ENCODE measurements around the gene PTGES.

PTGES gene

DNA sequence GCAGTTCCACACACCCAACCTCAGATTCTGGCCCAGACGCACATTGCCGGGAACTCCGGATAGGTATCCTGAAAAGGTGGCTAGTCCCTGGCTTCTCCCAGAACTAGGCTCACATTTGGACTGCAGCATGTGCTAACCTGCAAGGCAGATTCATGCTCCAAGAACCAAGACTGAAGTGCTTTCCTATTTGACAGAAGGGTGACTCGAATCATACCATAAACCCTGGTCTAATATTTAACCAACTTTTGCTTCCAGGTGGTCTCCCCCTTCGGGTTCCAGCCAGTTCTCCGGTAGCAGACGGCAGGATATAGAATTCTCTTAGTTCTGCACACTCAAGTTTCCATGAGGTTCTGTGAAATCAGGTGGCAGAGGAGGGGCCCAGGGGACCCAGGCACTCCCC, 7.6 kb downstream of the PTGES start:
- DNase-seq (ENCODE audit: low spot score): no peak

DNA sequence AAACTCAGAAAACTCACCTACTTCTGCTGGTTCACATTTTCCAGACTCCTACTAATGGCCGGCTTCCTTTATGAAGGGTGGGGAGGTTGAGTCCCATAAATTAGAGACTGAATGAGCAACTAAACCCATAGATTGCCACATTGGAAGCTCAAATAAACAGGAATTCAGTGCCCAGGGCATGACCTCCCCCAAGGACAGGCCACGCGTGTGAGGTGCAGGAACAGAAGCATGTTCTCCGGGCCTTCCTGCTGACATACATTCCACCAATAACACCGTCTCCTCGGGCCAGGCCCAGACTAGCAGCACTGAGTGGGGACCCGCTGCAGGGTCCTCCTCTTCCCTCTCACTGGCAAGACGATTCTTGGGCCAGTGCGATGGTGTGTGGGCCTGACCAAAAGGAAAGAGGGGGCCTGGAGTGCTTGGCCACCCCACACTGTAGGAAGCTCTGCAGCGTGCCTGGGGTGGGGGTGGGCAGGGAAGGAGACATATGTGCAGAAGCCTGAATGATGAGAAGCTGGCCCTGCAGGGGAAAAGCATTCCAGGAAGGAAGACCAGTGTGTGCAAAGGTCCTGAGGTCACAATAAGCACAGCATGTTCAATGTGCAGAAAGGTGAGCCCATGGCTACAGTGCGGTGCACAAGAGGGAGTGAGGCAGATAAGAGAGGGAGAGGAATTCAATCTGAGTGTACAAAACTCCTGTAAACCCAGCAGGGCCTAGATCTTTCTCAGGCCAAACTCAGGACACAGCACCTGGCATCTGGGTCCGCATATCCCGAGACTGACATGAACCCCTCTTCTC, 12.0 kb downstream of the PTGES start:
- DNase-seq (ENCODE audit: low spot score): no peak

DNA sequence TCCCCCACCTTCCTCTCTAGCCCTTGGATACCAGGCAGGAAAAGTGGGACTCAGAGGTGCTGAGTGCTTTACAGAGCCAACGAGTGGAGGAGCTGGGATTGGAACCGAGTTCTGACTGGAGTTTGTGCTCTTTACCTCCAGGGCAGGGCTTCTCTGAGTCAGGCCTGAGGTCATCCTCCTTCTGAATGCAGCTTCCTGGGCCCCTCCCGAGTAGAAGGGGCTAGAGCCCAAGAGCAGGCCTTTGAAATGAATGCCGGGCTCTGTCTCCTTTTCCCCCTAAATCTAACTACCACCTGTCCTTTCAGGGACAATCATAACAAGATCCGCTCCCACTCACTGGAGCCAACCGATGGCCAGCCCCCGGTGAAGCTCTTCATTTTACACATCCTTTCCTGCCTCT, 12.7 kb downstream of the PTGES start:
- DNase-seq (ENCODE audit: low spot score): no peak

DNA sequence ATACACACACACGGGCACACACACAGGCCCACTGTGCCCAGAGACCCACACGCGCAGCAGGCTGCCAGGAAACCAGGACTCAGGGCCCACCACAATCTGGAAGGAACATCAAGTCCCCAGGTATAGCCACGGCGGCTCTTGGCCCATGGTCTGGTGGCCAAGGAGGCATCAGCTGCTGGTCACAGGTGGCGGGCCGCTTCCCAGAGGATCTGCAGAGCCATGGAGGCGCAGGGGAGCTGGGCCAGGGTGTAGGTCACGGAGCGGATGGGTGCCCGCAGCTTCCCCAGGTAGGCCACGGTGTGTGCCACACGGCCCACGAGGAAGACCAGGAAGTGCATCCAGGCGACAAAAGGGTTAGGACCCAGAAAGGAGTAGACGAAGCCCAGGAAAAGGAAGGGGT, 13.4 kb downstream of the PTGES start:
- DNase-seq (ENCODE audit: low spot score): no peak

DNA sequence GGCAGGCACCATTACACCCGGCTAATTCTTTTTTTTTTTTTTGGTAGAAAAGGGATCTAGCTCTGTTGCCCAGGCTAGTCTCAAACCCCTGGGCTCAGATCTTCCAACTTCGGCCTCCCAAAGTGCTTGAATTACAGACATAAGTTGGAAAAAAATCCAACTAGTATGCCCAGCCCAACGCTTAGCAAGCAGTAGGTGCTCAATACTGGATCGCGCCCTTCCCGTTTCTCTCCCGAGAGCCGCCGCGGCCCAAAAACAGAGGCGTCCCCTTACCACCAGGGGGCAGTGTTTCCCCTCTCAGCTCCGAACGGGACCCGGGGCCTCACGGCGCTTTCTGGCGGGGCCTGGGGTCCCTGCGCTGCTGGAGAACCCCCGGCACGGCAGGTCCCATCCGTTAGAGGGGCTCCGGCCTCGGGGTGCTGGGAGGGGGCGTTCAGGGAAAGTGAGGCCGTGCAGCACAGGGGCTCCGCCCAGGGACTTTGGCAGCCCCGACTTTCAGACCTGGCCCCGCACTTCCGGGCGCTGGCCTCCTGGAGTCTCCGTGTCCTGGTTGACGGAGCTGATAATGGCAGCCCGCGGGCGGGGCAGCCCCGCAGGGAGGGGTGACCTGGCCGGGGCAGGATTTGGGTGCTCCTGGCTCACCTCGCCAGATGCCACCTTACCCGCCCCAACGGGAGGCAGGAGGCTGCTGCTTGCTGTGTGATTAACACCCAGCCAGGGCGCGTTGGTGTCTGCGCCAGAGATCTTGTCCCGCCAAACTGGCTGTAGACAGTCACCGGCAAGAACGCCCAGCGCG, 15.2 kb downstream of the PTGES start:
- peak; percentile 94 for DNase-seq (ENCODE audit: low spot score)

DNA sequence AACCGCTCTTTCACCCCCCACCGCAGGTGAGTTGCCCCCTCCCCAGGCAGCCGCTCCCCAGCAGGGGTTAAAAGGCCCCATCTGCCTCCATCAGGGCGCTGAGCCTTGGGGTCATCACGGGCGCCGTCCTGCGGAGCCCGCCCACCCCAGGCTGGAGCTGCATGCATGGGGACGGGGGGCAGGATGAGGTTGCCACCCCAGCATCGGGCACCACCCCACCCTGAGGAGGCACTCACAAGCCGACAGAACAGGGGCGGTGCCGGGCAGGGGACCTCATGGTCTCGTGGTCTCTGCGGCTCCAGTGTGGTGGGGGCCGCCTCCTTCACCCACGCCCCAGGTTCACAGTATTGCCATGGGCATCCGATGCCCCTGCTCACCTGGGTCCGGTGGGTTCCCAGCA, 16.5 kb downstream of the PTGES start:
- no peak for DNase-seq (ENCODE audit: low spot score)

DNA sequence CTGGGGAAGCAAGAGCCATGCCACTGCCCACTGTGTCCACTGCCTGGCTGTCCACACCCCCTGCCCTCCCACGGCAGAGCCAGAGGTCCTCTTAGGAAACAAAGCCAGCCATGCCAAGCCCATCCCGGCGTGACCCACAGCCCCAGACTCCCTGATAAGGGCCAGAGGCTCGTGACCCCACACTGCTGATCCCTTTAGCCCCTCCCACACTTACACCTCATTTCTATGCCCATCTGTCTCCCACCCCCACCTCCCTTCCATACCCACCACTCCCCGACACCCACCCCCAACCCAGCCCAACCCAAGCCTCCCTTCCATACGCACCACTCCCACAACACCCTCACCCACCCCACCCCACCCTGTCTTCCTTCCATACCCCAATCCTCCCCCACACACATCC, 17.3 kb downstream of the PTGES start:
- DNase-seq (ENCODE audit: low spot score): no peak

DNA sequence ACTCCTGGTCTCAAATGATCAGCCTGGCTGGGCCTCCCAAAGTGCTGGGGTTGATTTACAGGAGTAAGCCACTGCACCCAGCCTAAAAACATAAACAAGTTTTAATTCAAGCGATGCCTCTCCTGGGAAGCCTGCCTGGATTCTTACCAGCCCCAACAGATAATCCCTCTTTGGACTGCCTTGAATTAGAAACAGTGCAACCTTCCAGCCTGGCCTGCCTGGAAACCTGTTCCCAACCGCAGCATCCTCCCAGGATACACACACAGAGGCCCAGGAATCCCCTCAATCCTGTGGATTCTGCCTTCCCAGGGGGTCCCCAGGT, 19.2 kb downstream of the PTGES start:
- DNase-seq (ENCODE audit: low spot score): no peak

DNA sequence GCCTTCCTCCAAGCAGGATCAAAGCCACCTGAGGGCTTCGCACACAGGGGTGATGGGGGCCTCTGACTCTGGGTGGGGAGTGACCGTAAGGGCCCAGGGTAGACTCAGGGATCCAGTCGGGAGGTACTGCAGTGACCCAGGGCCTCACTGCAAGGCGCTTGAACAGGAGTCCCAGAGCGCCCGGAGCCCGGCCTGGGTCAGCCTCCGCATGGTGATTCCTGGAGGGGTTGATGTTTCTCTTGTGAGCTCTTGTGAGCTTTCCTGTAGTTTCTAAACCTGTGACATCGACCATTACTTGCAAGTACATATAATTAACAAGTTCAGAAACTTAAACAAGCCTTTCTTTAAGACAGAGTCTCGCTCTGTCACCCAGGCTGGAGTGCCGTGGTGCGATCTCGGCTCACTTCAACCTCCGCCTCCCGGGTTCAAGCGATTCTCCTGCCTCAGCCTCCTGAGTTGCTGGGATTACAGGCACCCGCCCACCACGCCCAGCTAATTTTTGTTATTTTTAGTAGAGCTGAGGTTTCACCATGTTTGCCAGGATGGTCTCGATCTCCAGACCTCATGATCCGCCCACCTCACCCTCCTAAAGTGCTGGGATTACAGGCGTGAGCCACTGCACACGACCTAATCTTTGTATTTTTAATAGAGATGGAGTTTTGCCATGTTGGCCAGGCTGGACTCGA, 19.8 kb downstream of the PTGES start:
- no peak for DNase-seq (ENCODE audit: low spot score)

DNA sequence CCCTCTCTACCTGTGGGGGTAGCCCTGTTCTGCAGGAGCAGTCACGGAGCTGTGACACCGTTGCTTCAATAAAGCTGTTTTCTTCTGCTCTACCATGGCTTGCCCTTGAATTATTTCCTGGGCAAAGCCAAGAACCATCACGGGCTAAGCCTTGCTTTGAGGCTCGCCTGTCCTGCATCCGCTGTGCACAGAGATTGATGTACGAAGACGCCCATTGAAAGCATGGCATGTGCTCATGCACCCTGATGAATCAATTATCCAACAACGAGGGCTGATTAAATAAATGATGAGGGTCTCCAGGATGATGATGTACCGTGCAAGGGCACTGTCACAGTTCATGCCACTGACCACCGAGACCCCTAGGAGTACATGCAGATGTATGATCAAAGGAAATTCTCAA, 20.7 kb downstream of the PTGES start:
- no peak for DNase-seq (ENCODE audit: low spot score)

DNA sequence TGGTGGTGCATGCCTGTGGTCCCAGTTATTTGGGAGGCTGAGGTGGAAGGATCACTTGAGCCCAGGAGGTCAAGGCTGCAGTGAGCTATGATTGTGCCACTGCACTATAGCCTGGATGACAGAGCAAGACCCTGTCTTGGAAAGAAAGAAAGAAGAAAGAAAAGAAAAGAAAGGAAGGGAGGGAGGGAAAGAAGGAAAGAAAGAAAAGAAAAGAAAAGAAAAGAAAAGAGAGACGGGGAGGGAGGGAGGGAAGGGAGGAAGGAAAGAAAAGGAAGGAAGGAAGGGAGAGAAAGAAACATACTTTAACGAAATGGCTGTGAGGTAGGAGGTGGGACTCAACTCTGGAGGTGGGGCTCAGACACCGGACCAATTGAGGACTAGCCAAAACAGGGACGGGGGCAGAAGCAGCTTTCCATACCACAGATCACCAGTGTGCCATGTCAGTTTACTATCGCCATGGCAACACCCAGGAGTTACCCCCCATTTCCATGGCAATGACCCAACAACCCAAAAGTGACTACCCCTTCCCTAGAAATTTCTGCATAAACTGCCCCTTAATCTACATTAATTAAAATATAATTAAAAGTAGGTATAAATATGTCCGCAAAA, 21.3 kb downstream of the PTGES start:
- no peak for DNase-seq (ENCODE audit: low spot score)

DNA sequence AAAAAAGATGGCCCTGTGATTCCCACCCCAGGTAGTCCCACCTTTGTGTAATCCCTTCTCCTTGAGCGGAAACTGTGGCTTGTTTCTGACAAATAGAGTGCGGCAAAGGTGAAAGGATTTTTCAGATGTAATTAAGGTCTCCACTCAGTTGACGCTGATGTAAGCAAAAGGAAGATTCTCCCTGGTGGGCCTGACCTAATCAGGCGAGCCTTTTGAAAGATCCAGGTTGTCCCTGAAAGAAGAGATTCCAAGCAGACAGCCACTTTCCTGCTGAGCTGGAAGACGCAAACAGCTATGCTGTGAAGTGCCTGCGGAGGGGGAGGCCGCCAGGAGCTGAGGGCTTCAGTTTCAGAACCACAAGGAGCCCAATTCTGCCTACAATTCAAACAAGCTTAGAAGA, 24.1 kb downstream of the PTGES start:
- DNase-seq (ENCODE audit: low spot score): no peak

DNA sequence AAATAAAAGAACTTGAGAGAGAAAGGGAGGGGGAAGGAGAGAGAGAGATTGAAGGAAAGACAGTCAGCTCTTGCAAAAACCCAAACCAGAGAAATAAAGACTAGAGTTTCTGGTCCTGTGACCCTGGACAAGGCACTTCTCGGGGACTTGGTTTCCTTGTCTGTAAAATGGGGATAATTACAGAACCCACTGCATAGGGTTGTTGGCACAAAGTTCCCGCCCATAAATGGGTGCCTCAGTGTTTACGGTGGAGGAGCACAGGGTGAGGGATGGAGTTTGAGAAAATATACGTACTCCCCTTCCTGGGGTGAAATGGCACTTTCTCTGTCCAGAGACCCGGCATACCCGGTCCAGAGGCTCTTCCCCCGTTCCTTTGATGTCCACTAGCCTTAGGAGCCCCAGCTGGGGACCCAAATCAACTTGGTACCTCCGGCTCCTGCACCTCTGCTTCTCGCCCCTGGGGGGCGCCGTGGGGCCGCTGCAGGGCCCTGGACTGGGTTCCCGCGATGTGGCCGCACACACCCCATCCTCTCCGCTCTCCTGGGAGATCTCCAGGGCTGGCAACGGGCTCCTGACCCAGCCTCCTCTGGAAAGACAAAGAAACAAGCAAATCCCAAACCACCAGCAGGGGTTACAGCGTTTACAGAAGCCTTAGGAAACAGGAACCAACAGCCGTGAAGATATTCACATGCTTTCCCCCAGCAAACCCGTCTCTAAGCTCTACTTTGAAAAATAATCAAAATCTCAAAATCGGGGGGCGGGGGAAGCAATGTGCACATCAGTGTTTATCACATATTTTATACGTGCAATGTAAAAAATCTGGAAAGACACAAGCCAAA, 26.3 kb downstream of the PTGES start:
- DNase-seq (ENCODE audit: low spot score): peak; percentile 97

DNA sequence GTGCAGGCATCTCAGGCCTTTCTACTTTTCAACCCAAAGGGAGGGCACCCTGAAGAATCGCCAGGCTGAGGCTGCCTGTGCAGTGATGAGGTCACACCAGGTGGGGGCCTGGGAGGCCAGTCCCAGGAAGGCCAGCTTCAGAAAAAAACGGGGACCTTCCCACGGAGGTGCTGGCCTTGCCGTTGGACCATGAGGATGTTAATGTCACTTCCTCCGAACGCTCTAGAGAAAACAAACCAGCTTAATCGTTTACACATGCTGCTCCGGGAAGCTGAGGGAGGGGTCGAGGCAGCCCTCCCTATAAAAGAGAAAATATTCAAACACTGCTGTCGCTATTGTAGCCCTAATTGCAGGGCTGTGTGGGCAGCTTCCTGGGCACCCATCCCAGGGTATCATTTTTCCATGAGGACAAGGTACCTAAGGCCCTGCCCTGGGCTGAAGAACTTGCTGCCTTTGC, 27.0 kb downstream of the PTGES start:
- no peak for DNase-seq (ENCODE audit: low spot score)

DNA sequence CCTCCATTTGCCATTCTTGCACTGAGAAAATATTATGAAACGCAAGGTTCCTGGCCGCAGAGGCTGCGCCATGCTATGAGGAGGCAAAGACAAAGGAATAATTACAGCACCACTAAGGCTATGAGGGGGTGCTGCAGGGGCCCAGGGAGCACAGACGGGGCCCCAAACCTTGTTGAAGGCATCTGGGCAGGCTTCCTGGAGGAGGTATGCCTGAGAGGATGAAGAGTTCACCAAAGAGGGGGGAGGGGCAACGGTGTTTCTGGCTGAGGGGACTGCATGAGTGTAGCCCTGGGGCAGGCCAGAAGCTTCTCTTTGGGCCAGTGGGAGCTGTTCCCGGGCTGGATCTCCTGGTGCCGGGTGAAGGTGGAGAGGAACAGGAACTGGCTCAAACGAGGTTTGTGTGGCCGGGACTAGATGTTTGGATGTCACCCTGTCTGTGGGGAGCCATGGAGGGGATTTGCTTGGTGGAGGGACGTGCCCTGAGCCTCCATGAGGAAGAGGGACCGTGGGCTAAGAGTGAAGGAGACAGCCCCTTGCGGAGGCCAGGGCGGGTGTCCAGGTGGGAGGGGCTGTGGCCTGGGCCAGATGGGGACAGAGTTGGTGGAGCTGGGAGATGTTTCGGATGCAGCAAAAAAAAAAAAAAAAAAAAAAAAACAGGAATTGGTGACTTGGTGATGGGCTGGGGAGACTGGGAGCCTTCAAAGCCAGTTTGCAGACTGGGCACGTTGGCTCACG, 28.2 kb downstream of the PTGES start:
- no peak for DNase-seq (ENCODE audit: low spot score)

DNA sequence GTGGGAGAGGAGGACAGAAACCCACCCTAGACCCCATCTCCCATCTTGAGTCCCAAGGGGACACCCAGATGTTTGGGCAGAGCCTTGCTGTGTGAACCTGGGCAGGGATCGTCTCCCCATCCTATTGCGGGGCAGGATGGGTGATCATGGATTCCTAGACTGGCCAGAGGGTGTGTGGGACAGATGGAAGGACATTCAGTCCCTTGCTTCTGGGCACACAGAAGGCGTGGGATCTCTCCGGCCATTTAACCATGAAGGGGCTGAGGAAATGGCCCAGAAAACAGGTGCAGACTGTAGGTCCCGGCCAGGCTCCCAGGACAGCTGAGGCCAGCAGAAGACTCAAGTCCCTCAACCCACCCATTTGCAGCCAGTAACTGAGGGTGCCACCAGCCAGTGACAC, 29.9 kb downstream of the PTGES start:
- no peak for DNase-seq (ENCODE audit: low spot score)

DNA sequence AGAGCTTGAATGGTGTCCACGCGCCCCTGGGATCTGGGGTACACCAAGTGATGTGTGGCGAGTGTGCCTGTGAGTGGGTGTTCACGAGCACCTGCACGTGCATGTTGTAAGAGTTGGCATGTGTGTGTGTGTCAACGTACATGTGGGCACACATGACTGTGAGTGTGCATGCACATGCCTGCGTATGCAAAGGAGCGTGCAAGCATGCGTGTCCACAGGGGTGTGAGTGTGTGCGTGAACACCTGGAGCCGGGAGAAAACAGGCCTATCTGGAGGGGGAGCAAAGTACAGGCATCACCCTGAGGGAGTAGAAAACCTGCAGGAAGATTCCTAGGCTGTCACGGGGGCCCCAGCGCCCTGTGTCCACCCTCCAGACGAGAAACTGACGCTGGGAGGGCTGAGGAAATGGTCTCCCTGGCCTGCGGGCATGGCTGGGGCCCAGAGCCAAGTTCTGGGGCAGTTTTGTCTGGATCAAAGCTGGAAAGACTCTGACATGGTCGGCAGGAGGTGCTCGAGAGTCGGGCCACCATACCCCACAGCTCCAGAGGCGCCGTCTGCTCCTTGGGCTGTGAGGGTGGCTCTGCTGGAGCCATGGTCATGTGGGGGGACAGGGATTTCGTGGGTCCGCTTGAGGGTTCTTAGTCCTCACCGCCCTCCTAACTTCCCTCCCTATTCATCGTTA, 31.8 kb downstream of the PTGES start:
- DNase-seq (ENCODE audit: low spot score): no peak

DNA sequence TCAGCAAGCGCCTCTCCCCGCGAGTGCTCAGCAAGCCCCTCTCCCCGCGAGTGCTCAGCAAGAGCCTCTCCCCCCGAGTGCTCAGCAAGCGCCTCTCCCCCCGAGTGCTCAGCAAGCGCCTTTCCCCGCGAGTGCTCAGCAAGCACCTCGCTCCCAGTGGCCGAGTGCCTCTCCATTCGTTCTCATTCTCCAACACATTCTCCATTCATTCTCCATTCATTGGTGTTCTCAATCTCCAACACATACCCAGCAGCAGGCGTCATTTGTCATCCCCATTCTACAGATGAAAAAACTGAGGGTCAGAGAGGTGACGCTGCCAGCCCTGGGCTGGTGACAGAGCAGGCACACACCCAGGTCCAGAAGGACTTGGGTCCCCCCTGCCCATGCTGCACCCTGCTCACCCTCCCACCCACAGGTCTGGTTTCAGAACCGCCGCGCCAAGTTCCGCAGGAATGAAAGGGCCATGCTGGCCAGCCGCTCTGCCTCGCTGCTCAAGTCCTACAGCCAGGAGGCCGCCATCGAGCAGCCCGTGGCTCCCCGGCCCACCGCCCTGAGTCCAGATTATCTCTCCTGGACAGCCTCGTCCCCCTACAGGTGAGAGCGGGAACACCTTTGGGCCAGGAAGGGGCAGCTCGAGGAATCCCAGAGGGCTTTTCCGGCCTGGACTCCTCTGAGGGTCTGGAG, 32.5 kb downstream of the PTGES start:
- DNase-seq (ENCODE audit: low spot score): peak; percentile 89

DNA sequence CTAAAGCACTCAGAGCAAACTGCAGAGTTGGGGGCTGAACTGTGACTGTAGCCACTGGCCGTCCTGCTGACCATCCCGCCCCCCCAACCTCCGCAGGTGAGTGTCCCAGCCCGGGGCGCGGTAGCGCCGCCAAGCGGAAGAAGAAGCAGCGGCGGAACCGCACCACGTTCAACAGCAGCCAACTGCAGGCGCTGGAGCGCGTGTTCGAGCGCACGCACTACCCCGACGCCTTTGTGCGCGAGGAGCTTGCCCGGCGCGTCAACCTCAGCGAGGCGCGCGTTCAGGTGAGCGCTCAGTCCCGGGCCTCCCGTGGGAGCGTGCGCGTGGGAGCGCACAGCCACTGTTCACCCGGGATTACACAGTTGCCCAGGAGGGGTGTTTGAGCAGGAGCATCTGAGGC, 33.7 kb downstream of the PTGES start:
- peak; percentile 53 for DNase-seq (ENCODE audit: low spot score)

DNA sequence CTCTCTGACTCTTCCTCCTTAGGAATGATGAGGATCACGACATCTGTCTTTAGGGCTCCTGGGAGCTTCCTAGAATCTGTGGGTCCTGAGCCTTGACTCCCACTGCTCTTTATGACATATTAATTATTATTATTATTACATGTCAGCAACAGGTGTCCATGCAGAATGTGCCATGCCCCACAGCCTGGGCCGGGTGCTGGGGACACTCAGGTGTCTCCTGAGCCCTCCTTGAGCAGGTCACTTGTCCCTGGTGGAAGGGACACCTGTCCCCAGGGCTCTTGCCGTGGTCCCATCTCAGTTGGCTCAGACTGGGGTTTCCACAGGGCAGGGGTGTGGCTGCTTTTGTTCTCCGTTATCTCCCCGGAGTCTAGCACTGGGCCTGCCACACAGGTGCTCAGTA, 34.2 kb downstream of the PTGES start:
- no peak for DNase-seq (ENCODE audit: low spot score)
